Measurements from ENCODE around the gene THSD7B. TPM values are rescaled to one million over a fixed set of nuclear protein-coding genes. Genes with fewer than 3 reads are reported as not detected.
"Not testable (repeated sequence)": the region's sequence is repeated elsewhere in the genome, so short reads cannot be mapped to it uniquely, and the experiment has no call there.

THSD7B gene
- total and polyA plus RNA-seq, 2 experiments from 2014 or later: not detected

- H3K4me1 ChIP-seq (ENCODE audit: low read depth): no peaks in the 10 kb centered on the region
- no peak for TF ChIP-seq CTCF (IDR thresholded peaks at IDR 0.05; ENCODE audit: low read depth, low read length)
- H3K27me3 ChIP-seq: no peaks in the 10 kb centered on the region
- no peak overlapping the region for H3K27ac ChIP-seq
- H3K9me3 ChIP-seq (ENCODE audit: low read depth): no peaks in the 10 kb centered on the region
- no peak overlapping the region for H3K4me3 ChIP-seq
- no peak for DNase-seq (ENCODE audit: low read depth in 1 of 2, low spot score in 1 of 2)
- no peaks in the 10 kb centered on the region for H3K36me3 ChIP-seq
Measured at GRCh38 chr2:137677466-137677865, 912.1 kb downstream of the THSD7B start.

GRCh38 chr2:137689549-137689948, 924.2 kb downstream of the THSD7B start:
- Histone ChIP-seq H3K4me3 (no peak overlapping the region), H3K36me3 (no peaks in the 10 kb centered on the region), H3K27ac (no peak overlapping the region), H3K4me1 (ENCODE audit: low read depth) (no peaks in the 10 kb centered on the region), H3K27me3 (no peaks in the 10 kb centered on the region), H3K9me3 (ENCODE audit: low read depth) (no peaks in the 10 kb centered on the region)
- TF ChIP-seq CTCF (IDR thresholded peaks at IDR 0.05; ENCODE audit: low read depth, low read length): no peak
- peak in 1 of 2 donors; percentile 4 for DNase-seq (ENCODE audit: low read depth in 1 of 2, low spot score in 1 of 2)

- no peaks in the 10 kb centered on the region for H3K27me3 ChIP-seq
- no peaks in the 10 kb centered on the region for H3K36me3 ChIP-seq
- no peak for DNase-seq (ENCODE audit: low read depth in 1 of 2, low spot score in 1 of 2)
- no peak overlapping the region for H3K4me3 ChIP-seq
- no peak overlapping the region for H3K27ac ChIP-seq
- no peaks in the 10 kb centered on the region for H3K9me3 ChIP-seq (ENCODE audit: low read depth)
- no peaks in the 10 kb centered on the region for H3K4me1 ChIP-seq (ENCODE audit: low read depth)
- TF ChIP-seq CTCF (IDR thresholded peaks at IDR 0.05; ENCODE audit: low read depth, low read length): no peak
Measured at GRCh38 chr2:137693534-137693933, 928.2 kb downstream of the THSD7B start.

GRCh38 chr2:137696916-137697315, 931.6 kb downstream of the THSD7B start:
- Histone ChIP-seq H3K9me3 (ENCODE audit: low read depth) (no peaks in the 10 kb centered on the region), H3K27me3 (no peaks in the 10 kb centered on the region), H3K4me1 (ENCODE audit: low read depth) (no peaks in the 10 kb centered on the region), H3K36me3 (no peaks in the 10 kb centered on the region), H3K4me3 (no peak overlapping the region), H3K27ac (no peak overlapping the region)
- no peak for TF ChIP-seq CTCF (IDR thresholded peaks at IDR 0.05; ENCODE audit: low read depth, low read length)
- DNase-seq (ENCODE audit: low read depth in 1 of 2, low spot score in 1 of 2): no peak

GRCh38 chr2:137700250-137700649, 934.9 kb downstream of the THSD7B start:
- not testable (repeated sequence) for H3K9me3 ChIP-seq (ENCODE audit: low read depth); H3K4me1 ChIP-seq (ENCODE audit: low read depth); H3K4me3 ChIP-seq; H3K27ac ChIP-seq; H3K27me3 ChIP-seq; H3K36me3 ChIP-seq; DNase-seq (ENCODE audit: low read depth in 1 of 2, low spot score in 1 of 2)

- no peaks in the 10 kb centered on the region for H3K9me3 ChIP-seq (ENCODE audit: low read depth)
- no peak for DNase-seq (ENCODE audit: low read depth in 1 of 2, low spot score in 1 of 2)
Measured at GRCh38 chr2:137700681-137701080, 935.3 kb downstream of the THSD7B start.

More at GRCh38 chr2:137700681-137701080, 935.3 kb downstream of the THSD7B start:
- H3K4me3 ChIP-seq: no peak overlapping the region
- no peak for TF ChIP-seq CTCF (IDR thresholded peaks at IDR 0.05; ENCODE audit: low read depth, low read length)
- no peaks in the 10 kb centered on the region for H3K36me3 ChIP-seq
- no peaks in the 10 kb centered on the region for H3K4me1 ChIP-seq (ENCODE audit: low read depth)
- H3K27me3 ChIP-seq: no peaks in the 10 kb centered on the region
- no peak overlapping the region for H3K27ac ChIP-seq
